Measurements from ENCODE around the gene PTH1R. TPM values are rescaled to one million over a fixed set of nuclear protein-coding genes. Genes with fewer than 3 reads are reported as not detected.

PTH1R gene
- polyA plus RNA-seq, 10 donors: 6.9 to 39.0 (median 8.6) TPM

DNA sequence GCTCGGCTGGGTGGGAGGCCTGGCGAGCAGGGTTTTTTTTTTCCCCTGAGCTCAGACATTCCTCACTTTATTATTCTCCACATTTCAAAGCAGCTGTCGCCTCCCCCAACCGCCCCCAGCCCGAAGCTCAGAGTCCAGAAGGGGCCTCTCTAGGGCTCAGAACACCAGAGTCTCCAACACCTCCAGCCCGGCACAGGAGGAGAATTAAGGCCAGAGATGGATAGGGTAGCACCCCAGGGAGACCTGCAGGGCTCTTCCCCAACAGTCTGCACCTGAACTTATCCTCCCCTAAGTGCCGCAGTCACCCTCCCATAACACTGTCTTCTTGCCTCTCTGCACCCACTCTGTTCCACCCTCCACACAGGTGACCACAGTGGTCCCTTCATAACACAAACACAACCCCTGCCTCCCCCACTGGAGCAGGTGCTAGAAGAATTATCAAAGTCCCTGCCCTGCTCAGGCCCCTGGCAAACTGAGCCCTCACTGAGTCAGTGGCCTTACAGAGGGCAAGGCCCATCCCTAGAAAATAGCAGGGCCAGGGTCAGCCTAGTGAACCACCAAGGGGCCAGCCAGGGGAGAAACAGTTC lies 28.4 kb upstream of the PTH1R start:
- DNase-seq: peak in 1 of 3 donors; percentile 12

DNA sequence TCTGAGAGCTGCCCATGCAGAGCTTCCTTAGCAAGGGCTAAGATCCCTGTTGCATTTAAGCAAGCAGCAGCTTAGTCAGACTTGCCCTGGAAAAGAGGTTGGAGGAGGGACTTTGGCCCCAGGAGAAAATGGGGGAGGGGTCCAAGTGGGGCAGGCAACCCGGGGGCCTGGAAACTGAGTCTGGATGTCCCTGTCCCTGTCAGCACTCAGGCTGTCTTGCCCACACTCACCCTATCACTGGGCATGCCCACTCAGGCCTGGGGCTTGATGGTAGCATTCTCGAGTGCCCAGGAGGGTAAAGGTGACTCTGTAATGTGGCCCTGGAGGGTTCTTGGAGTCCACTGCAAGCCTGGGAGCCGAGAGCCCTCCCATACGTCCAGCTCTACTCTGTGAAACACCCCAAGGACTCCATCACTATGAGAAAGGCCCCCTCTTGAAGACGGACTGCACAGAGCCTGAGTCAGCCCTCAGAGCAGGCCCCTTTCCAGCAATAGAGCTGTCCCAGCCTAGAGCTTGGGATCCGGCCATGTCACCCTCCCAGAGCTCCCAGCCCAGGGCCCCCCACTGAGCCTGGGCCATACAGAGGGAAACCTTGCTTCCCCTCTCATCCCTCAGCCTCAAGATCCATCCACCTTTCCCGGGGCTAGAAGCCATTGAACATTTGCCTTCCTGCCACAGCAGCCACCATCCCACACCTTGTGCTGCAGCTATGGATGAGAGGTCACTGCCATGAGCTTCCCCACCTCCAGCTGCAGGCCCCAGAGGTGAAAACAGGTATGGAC lies 27.6 kb upstream of the PTH1R start:
- DNase-seq: peak in 1 of 3 donors; percentile 17

DNA sequence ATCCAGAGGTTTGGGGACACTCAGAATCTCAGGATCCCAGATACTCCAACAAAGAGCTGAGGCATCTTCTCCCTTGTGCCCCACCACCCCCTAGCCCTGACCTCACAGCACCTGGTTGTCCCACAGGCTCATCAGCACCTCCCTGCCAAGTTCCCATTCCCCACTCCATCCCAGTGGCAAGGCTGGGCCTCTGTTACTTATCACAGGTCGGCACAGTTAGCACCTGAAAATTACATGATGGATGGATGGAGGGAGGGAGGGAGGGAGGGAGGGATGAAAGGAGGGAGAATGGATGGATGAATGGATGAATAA lies 27.1 kb upstream of the PTH1R start:
- DNase-seq: no peak

DNA sequence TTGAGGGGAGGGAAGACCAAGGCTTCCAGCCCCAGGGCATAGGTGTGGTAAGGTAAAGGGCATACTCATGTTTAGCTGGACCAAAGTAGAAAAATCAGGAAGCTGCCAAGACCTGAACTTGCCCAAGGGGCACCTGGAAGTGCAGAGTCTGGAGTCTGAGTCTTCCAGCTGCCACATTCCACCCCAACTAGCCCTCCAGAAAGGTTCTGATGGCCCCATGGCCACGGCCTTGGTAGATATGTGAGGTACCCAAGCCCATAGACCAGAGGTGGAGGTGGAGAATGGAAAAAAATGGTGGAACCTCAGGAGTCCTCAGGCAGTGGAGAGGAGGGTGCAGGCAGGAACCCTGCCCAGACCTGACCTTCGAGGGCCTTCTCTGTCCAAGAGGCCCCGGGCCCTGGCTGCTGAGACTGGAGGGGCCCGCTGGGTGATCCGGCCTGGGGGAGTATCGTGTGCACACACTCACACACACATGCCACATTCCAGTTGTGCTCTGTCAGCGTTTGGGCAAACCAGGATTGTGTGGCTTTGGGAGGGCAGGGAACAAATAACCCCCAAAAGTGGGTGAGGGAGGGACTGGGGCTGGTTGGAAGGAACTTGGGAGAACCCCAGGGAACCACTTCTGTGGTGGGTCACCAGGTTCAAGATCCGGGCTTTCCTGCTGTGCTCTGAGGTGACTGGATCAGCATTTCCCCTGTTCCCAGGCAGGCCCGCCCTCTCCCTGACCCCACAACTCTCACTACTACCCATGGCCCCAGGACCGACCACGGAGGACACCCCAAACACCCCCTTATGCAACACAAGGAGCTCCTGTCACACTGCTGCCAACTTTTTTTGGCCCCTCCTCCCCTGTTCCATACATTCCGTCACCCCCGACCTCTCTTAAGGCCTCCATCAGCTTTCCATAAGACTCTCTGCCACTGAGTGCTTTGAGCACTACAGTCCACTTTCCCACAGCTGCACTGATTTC lies 25.9 kb upstream of the PTH1R start:
- no peak for DNase-seq

DNA sequence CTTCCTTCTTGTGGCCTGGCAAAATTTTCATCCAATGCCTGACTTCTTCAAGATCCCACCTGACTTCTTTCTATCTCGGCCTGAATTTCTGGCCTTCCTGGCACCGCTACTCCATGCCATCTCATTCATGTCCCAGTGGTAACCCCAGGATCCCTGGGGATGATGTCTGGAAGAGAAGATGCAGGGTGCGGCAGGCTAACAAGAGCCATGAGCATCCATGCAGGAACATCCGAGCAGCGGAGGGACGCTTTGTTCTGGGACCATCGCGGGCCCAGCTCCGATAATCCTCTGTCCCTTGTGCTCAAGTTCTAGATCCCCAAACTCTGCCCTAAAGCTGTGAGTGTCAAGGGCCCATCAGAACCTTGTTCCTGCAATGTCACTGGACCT lies 25.2 kb upstream of the PTH1R start:
- no peak for DNase-seq

DNA sequence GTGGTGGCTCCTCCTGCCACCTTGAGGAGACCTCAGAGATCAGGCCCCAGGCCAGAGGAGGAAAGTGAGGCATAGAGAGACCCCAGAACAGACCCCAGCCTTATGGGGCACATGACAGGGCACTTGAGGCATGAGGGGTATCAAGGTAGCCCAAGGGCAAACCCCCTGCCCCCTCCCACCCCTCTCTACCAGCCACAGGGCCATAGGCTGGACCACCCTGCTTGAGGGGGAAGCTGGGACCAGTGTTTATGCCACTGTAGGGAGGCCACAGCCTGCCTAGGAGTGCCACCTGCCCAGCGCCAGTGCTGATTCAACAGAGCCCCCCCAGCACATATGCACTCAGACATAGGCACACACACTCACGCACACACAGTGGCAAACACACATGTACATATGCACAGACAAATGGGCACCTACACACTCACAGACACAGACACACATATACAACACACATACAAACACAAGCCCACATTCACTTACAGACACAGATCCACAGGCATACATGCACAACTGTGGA lies 24.6 kb upstream of the PTH1R start:
- DNase-seq: no peak

DNA sequence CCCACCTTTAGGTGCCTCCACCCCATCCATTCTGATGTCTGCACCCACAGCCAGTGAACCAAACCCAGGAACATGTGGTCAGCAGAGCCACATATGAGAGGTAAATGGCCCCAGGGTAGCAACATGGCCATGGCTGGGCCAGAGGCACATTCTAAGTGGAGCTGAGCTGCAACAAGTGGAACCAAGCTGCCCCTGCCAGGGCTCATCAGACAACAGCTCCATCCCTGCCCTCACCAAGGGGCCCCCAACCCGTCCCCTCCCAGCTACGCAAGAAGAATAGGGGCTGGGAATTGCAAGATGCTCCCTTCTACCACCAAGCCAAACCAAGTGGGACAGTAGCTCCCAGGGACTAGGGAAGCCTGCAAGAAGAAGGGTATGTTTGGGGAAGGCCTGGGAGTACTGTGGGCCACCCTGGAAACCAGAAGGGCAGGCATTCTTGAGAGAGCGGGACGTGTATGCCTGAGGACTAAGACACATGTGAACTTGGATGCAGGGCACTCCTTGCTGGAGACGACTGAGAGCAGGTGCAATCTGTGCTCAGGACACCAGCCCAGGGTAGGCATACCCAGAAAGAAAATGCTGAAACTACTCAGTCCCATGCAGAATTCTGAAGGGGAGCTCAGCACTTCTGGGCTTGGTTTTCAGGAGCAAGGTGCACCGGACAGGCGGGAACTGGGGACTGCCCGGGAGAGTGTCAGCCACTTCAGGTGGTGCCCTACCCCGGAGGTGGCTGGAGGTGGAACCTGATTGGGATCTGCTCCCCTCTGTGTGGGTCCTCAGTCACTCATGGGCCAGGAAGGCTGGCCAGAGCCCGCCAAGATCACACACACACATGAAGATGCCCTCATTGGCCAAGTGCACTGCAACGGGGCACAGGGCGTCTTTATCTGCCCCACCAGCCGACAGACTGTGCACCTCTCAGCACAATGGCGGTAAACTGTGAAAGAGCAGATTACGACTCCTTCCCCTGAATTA lies 23.8 kb upstream of the PTH1R start:
- no peak for DNase-seq

DNA sequence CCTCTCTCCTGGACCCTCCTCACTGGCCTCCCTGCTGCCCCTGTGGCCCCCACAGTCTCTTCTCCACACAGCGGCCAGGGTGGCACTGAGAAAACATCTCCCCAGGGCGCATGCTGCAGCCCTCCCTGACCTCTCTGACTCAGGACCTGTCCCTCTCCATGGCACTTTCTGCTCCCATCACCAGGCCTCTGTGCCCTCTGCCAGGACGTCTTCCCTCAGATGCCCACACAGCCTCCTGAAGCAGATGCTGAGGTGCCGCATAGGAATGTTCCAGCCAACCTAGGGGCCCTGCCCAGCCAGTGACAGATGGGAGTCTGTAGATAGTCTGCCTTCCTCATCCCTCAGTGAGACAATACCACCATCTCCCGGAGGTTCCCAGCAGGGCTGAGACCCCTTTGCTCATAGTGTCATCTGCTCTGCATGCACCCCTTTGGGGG lies 22.9 kb upstream of the PTH1R start:
- DNase-seq: no peak

GRCh38 chr3:46856576-46857471 lies 20.7 kb upstream of the PTH1R start:
- DNase-seq: no peak

DNA sequence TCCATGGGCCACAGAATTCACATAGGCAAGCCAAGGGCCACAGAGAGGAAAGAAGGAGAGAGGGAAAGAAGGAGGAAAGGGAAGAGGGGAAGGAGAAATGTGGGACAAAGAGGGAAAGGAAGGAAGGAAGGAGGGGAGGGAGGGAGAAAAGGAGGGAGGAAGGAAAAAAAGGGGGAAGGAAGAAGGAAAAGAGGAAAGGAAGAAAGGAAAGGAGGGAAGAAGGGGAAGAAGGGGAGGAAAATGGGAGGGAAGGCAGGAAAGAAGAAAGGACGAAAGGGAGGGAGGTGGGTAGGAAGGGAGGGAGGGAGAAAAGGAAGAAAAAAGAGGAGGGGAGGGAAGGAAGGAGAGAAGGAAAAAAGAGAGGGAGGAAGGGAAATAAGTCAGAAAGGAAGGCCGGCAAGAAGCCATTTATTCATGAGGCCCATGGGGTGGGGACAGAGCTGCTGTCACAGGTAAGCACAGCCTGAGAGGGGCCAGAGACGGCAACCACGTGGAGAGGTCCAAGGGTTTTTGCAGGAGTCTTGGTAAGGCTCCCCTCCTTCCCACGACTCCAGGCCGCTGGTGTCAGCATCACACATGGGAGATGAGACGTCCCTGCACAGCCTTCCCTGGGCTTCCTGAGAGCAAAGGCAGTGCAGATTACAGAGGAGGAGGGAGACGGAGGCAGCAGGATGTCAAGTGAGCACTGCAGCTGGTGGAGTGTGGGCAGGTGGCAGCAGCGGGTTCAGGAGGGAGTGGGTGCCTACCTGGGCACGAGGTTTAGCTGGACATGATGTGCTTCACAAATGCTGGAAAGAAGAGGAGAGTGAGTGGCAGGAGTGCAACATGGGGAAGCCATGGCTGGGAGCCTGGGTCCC lies 19.8 kb upstream of the PTH1R start:
- no peak for DNase-seq

DNA sequence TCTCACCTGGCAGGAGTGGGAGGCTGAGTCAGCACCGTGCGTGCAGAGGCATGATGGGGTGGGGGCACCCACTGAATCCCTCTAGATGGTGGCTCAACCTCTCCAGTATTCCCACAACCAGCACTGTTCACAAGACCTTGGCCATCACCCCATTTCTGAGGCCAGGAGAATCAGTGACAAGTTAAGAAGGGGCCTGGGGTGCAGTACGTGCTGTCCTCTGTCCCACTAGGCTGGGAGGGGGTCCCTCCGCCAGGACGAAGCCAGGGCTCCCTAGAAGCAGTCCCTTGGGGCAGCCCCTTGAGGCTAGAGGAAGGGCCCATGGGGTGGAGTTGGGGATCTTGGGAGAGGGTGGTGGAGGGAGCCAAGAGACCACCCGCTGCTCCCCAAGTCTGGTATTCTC lies 19.1 kb upstream of the PTH1R start:
- peak in 1 of 3 donors; percentile 1 for DNase-seq

- DNase-seq: peak in 1 of 3 donors; percentile 3
These were observed 18.4 kb upstream of the PTH1R start for GRCh38 chr3:46859001-46859710.

- peak in 1 of 3 donors; percentile 14 for DNase-seq
These were observed 17.3 kb upstream of the PTH1R start for GRCh38 chr3:46860017-46860809.

- no peak for DNase-seq
These were observed 16.5 kb upstream of the PTH1R start for GRCh38 chr3:46860810-46861604.

DNA sequence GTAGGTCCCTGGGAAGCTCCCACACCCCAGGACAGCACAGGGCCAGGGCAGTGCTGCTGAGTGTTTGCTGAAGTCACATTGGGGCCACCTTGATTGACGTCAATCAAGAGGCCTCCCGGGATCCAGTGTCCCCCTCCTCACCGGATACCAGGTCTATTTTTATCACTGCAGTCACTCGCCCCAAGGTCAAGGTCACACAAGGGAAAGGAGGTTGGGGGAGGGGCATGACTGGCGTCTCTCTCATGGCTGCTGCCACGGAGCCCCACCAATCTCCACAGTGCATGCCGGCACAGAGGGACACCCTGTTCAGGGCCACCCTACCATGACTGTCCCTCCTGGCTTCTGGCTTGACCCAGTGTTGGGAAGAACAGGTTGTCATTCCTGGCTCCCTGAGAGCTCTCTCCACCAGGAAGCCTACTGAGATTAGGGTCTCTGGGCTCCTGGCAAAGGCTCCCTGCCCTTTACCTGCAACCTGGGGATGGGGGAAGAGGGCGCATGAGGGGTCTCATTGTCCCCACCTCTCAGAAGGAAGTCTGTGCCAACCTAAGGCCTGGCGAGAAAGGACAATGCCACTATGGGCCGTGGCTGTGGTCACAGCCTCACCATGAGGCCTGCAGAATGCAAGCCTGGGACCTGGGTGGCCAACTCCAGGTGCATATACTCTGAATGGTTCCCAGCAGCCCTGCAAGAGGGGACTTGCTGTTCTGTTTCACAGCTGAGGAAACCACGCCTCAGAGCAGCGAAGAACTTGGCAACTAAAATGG lies 15.7 kb upstream of the PTH1R start:
- no peak for DNase-seq

Measured in muscle of back (tissue), 11 donors.